A172 (cell line): Measurements from ENCODE around the gene CLDN18. TPM values are rescaled to one million over a fixed set of nuclear protein-coding genes. Genes with fewer than 3 reads are reported as not detected.

Experiments used
- DNase-seq: peaks from one replicate; pipeline ENCODE4 v3.0.0-alpha.2; 2015; ENCODE audit warnings: low spot score
- total RNA-seq: library from RNA; depleted of rRNA; stranded (reverse); fragments of >200 nt; shearing (Covaris generic); gene quantifications from 2 replicates; pipeline ENCODE4 v1.2.3, GENCODE V29; 2014; rRNA removed

Gene CLDN18
- total RNA-seq = 0.07 and 0.26 TPM in 2 replicates

GRCh38 chr3:138009476-138010272, at the start of gene CLDN18:
CLDN18 (plus strand) TSS chr3:138010165; CDS start chr3:138010226, 61 bp downstream.
- peak; percentile 22 for DNase-seq

- DNase-seq = no peak
These were observed 47.7 kb upstream of the CLDN18 start for GRCh38 chr3:137962251-137962650.

GRCh38 chr3:137963463-137963862, 46.5 kb upstream of the CLDN18 start:
- no peak for DNase-seq

- peak; percentile 69 for DNase-seq
These were observed 38.8 kb upstream of the CLDN18 start for GRCh38 chr3:137970914-137971831.

- no peak for DNase-seq
These were observed 37.6 kb upstream of the CLDN18 start for GRCh38 chr3:137972396-137972795.

- DNase-seq = no peak
These were observed 31.6 kb upstream of the CLDN18 start for GRCh38 chr3:137978328-137978727.

GRCh38 chr3:137987723-137988122, 22.2 kb upstream of the CLDN18 start:
- DNase-seq = no peak

- no peak for DNase-seq
These were observed 21.8 kb upstream of the CLDN18 start for GRCh38 chr3:137988152-137988551.

- no peak for DNase-seq
These were observed 21.0 kb upstream of the CLDN18 start for GRCh38 chr3:137988982-137989381.

- DNase-seq = no peak
These were observed 19.5 kb upstream of the CLDN18 start for GRCh38 chr3:137990427-137990826.

GRCh38 chr3:137992592-137992991, 17.4 kb upstream of the CLDN18 start:
- DNase-seq = no peak

GRCh38 chr3:137998121-137999042, 11.6 kb upstream of the CLDN18 start:
- DNase-seq = no peak

- no peak for DNase-seq
These were observed 6.9 kb upstream of the CLDN18 start for GRCh38 chr3:138003069-138003468.

GRCh38 chr3:138005627-138006026, 4.3 kb upstream of the CLDN18 start:
- DNase-seq = no peak

GRCh38 chr3:138007898-138008297, 2.1 kb upstream of the CLDN18 start:
- no peak for DNase-seq

- DNase-seq = no peak
These were observed 267 bp downstream of the CLDN18 start for GRCh38 chr3:138010273-138010590.

GRCh38 chr3:138011722-138012121, 1.8 kb downstream of the CLDN18 start:
- no peak for DNase-seq

- no peak for DNase-seq
These were observed 2.6 kb downstream of the CLDN18 start for GRCh38 chr3:138012526-138012925.

- DNase-seq = no peak
These were observed 6.1 kb downstream of the CLDN18 start for GRCh38 chr3:138016065-138016464.

- DNase-seq = no peak
These were observed 9.5 kb downstream of the CLDN18 start for GRCh38 chr3:138019281-138020069.

- DNase-seq = no peak
These were observed 13.8 kb downstream of the CLDN18 start for GRCh38 chr3:138023754-138024153.
